ENCODE data around the gene ABCA3. TPM values are rescaled to one million over a fixed set of nuclear protein-coding genes. Genes with fewer than 3 reads are reported as not detected.

The ABCA3 gene
- polyA plus RNA-seq, 1 donor, result 18.4 TPM

- no peak for DNase-seq
Measured at GRCh38 chr16:2233872-2234812, 106.4 kb downstream of the ABCA3 start.

- no peak for DNase-seq
Measured at GRCh38 chr16:2233046-2233775, 107.3 kb downstream of the ABCA3 start.

GRCh38 chr16:2232094-2232990, 108.2 kb downstream of the ABCA3 start:
- no peak for DNase-seq

- no peak for DNase-seq
Measured at GRCh38 chr16:2231016-2231931, 109.3 kb downstream of the ABCA3 start.

GRCh38 chr16:2230376-2230775, 110.2 kb downstream of the ABCA3 start:
- no peak for DNase-seq

GRCh38 chr16:2229632-2230250, 110.8 kb downstream of the ABCA3 start:
- DNase-seq, result no peak

- DNase-seq, result no peak
Measured at GRCh38 chr16:2229091-2229490, 111.4 kb downstream of the ABCA3 start.

- no peak for DNase-seq
Measured at GRCh38 chr16:2228161-2228824, 112.2 kb downstream of the ABCA3 start.

- no peak for DNase-seq
Measured at GRCh38 chr16:2226918-2227317, 113.6 kb downstream of the ABCA3 start.

- no peak for DNase-seq
Measured at GRCh38 chr16:2226245-2226793, 114.2 kb downstream of the ABCA3 start.

Other genes starting within 250 kb of the ABCA3 start
- 181 TPM for gene PKD1, start 204.8 kb downstream of the ABCA3 start, polyA plus RNA-seq (ENCODE audit: insufficient read length)
- 0.92 TPM for gene RAB26, start 192.1 kb downstream of the ABCA3 start, polyA plus RNA-seq (ENCODE audit: insufficient read length)
- gene TRAF7, start 184.9 kb downstream of the ABCA3 start, polyA plus RNA-seq (ENCODE audit: insufficient read length), result 46.7 TPM
- gene CASKIN1, start 144.1 kb downstream of the ABCA3 start, polyA plus RNA-seq (ENCODE audit: insufficient read length), result 3.1 TPM
- gene MLST8, start 135.3 kb downstream of the ABCA3 start, polyA plus RNA-seq (ENCODE audit: insufficient read length), result 41.0 TPM
- gene BRICD5, start 129.9 kb downstream of the ABCA3 start, polyA plus RNA-seq (ENCODE audit: insufficient read length), result 7.8 TPM
- gene PGP, start 125.9 kb downstream of the ABCA3 start, polyA plus RNA-seq (ENCODE audit: insufficient read length), result 15.7 TPM
- gene E4F1, start 117.1 kb downstream of the ABCA3 start, polyA plus RNA-seq (ENCODE audit: insufficient read length), result 16.4 TPM
- gene DNASE1L2, start 104.3 kb downstream of the ABCA3 start, polyA plus RNA-seq (ENCODE audit: insufficient read length), result 1.1 TPM
- 65.3 TPM for gene ECI1, start 89.1 kb downstream of the ABCA3 start, polyA plus RNA-seq (ENCODE audit: insufficient read length)
- gene RNPS1, start 72.6 kb downstream of the ABCA3 start, polyA plus RNA-seq (ENCODE audit: insufficient read length), result 183 TPM
- gene CCNF, start 88.7 kb upstream of the ABCA3 start, polyA plus RNA-seq (ENCODE audit: insufficient read length), result 7.0 TPM
- gene TEDC2, start 119.4 kb upstream of the ABCA3 start, polyA plus RNA-seq (ENCODE audit: insufficient read length), result 5.6 TPM
- gene NTN3, start 130.6 kb upstream of the ABCA3 start, polyA plus RNA-seq (ENCODE audit: insufficient read length), result 4.4 TPM
- 30.0 TPM for gene TBC1D24, start 134.4 kb upstream of the ABCA3 start, polyA plus RNA-seq (ENCODE audit: insufficient read length)
- 129 TPM for gene ATP6V0C, start 173.2 kb upstream of the ABCA3 start, polyA plus RNA-seq (ENCODE audit: insufficient read length)
- 13.2 TPM for gene AMDHD2, start 179.6 kb upstream of the ABCA3 start, polyA plus RNA-seq (ENCODE audit: insufficient read length)
- 2.5 TPM for gene CEMP1, start 190.7 kb upstream of the ABCA3 start, polyA plus RNA-seq (ENCODE audit: insufficient read length)
- gene PDPK1, start 197.3 kb upstream of the ABCA3 start, polyA plus RNA-seq (ENCODE audit: insufficient read length), result 33.0 TPM

Measured in hindlimb muscle (tissue), 1 donor.